Thyroid gland (tissue), 4 donors: ENCODE data around the gene KLF2.

Experiments used
- CTCF ChIP-seq, 6 experiments: fragments of 200-600 bp in 3 of 6; fragments of 450-650 bp in 3 of 6; sonication (generic) in 3 of 6; IDR thresholded peaks; one replicate each; pipeline ENCODE4 v1.5.1; 2016 to 2019; ENCODE audit warnings: antibody characterized with exemption in 6 of 6, mild to moderate bottlenecking in 2 of 6, inconsistent platforms in 1 of 6, moderate library complexity in 1 of 6
- POLR2A ChIP-seq, 2 donors: fragments of 450-650 bp; IDR thresholded peaks; one replicate each; pipeline ENCODE4 v1.6.1; 2017; ENCODE audit warnings: antibody characterized with exemption in 2 of 2, mild to moderate bottlenecking in 2 of 2, moderate library complexity in 1 of 2

- TF ChIP-seq CTCF (IDR thresholded peaks at IDR 0.05) (no peak), POLR2A (IDR thresholded peaks at IDR 0.05) (no peak)
Measured at GRCh38 chr19:16358456-16358855, 33.8 kb downstream of the KLF2 start.
